Activated B cell treated with CpG ODN at 0.5 μM for 24 hours (primary cell): ENCODE results near the gene NAALADL2. TPM values are rescaled to one million over a fixed set of nuclear protein-coding genes. Genes with fewer than 3 reads are reported as not detected.

ENCODE experiments used
- ATAC-seq: fragments of 200-7000 bp; cut with Tn5 transposase; one replicate; pipeline ENCODE4 v1.10.0; 2021; ENCODE audit warnings: low read depth, mild to moderate bottlenecking, moderate library complexity
- CTCF ChIA-PET: fragments of 350-600 bp; sonication (Branson Sonifier 250); formaldehyde crosslinking; loops from one replicate; lab custom pipeline; 2021; ENCODE audit warnings: antibody characterized with exemption; lab: Charles Lee
- POLR2A ChIA-PET: fragments of 350-600 bp; sonication (Branson Sonifier 250); formaldehyde crosslinking; loops from one replicate; lab custom pipeline; 2021; ENCODE audit warnings: antibody characterized with exemption; lab: Charles Lee
- DNase-seq: peaks from one replicate; pipeline ENCODE4 v3.0.0; 2022
- H3K27ac Mint-ChIP-seq: one replicate; pipeline ENCODE4 v1.8.0; 2020; ENCODE audit warnings: mixed read lengths
- H3K27me3 Mint-ChIP-seq: one replicate; pipeline ENCODE4 v1.8.0; 2021; ENCODE audit warnings: mixed read lengths
- H3K36me3 Mint-ChIP-seq: one replicate; pipeline ENCODE4 v1.8.0; 2021; ENCODE audit warnings: low read depth, mixed read lengths
- H3K4me1 Mint-ChIP-seq: one replicate; pipeline ENCODE4 v1.8.0; 2021; ENCODE audit warnings: mixed read lengths
- H3K4me3 Mint-ChIP-seq: one replicate; pipeline ENCODE4 v1.8.0; 2020; ENCODE audit warnings: mild to moderate bottlenecking, mixed read lengths
- H3K9me3 Mint-ChIP-seq: one replicate; pipeline ENCODE4 v1.8.0; 2020; ENCODE audit warnings: mixed read lengths
- CTCF ChIP-seq: fragments of 200-600 bp; IDR thresholded peaks from one replicate; pipeline ENCODE4 v1.8.0; 2022; ENCODE audit warnings: antibody characterized with exemption, mild to moderate bottlenecking
- intact Hi-C: fragments of 100-400 bp; cut with micrococcal nuclease; formaldehyde crosslinking; loops from one replicate; pipeline ENCODE4 v1.15.1; 2024
- total RNA-seq: library from RNA; stranded (reverse); gene quantifications from 2 replicates; pipeline ENCODE4 v1.2.3, GENCODE V29; 2022

The NAALADL2 gene
- total RNA-seq, 1 donor from 2014 or later, result not detected

- Mint-ChIP-seq H3K4me1 (no peaks in the 10 kb centered on the region), H3K27me3 (no peaks in the 10 kb centered on the region), H3K9me3 (no peaks in the 10 kb centered on the region), H3K36me3 (no peaks in the 10 kb centered on the region), H3K4me3 (no peak overlapping the region), H3K27ac (no peak overlapping the region)
- POLR2A ChIA-PET, result no interaction called here
- TF ChIP-seq CTCF, result no peak
- no peak for DNase-seq
- intact Hi-C loops, result no loop called here
- no peak for ATAC-seq
- CTCF ChIA-PET, result no interaction called here
Observed at GRCh38 chr3:175430983-175431773, 572.0 kb downstream of the NAALADL2 start.

GRCh38 chr3:175432376-175433025, 573.4 kb downstream of the NAALADL2 start:
- H3K4me1 Mint-ChIP-seq, result no peaks in the 10 kb centered on the region
- intact Hi-C loops, result no loop called here
- POLR2A ChIA-PET, result no interaction called here
- no peak for TF ChIP-seq CTCF
- H3K27me3 Mint-ChIP-seq, result no peaks in the 10 kb centered on the region
- no peak overlapping the region for H3K4me3 Mint-ChIP-seq
- DNase-seq, result no peak
- CTCF ChIA-PET, result no interaction called here
- H3K36me3 Mint-ChIP-seq, result no peaks in the 10 kb centered on the region
- no peak overlapping the region for H3K27ac Mint-ChIP-seq
- H3K9me3 Mint-ChIP-seq, result no peaks in the 10 kb centered on the region
- no peak for ATAC-seq

GRCh38 chr3:175433026-175433674, 574.0 kb downstream of the NAALADL2 start:
- ATAC-seq, result no peak
- intact Hi-C loops, result no loop called here
- no peaks in the 10 kb centered on the region for H3K27me3 Mint-ChIP-seq
- CTCF ChIA-PET, result no interaction called here
- no peak for TF ChIP-seq CTCF
- no peak overlapping the region for H3K27ac Mint-ChIP-seq
- no peaks in the 10 kb centered on the region for H3K36me3 Mint-ChIP-seq
- H3K4me3 Mint-ChIP-seq, result no peak overlapping the region
- no peak for DNase-seq
- no peaks in the 10 kb centered on the region for H3K4me1 Mint-ChIP-seq
- POLR2A ChIA-PET, result no interaction called here
- H3K9me3 Mint-ChIP-seq, result no peaks in the 10 kb centered on the region

GRCh38 chr3:175434561-175434960, 575.4 kb downstream of the NAALADL2 start:
- no peaks in the 10 kb centered on the region for H3K36me3 Mint-ChIP-seq
- no peak overlapping the region for H3K27ac Mint-ChIP-seq
- ATAC-seq, result no peak
- POLR2A ChIA-PET, result no interaction called here
- H3K4me3 Mint-ChIP-seq, result no peak overlapping the region
- TF ChIP-seq CTCF, result no peak
- no peaks in the 10 kb centered on the region for H3K4me1 Mint-ChIP-seq
- no peaks in the 10 kb centered on the region for H3K27me3 Mint-ChIP-seq
- intact Hi-C loops, result no loop called here
- CTCF ChIA-PET, result no interaction called here
- H3K9me3 Mint-ChIP-seq, result no peaks in the 10 kb centered on the region
- no peak for DNase-seq

- ChIA-PET CTCF (no interaction called here), POLR2A (no interaction called here)
- Mint-ChIP-seq H3K9me3 (no peaks in the 10 kb centered on the region), H3K27ac (no peak overlapping the region), H3K4me1 (no peaks in the 10 kb centered on the region), H3K36me3 (no peaks in the 10 kb centered on the region), H3K27me3 (no peaks in the 10 kb centered on the region), H3K4me3 (no peak overlapping the region)
- DNase-seq, result no peak
- intact Hi-C loops, result no loop called here
- no peak for ATAC-seq
- TF ChIP-seq CTCF, result no peak
Observed at GRCh38 chr3:175443682-175444081, 584.5 kb downstream of the NAALADL2 start.
